ENCODE data around the gene LITAFD.
"Not testable (repeated sequence)": the region's sequence is repeated elsewhere in the genome, so short reads cannot be mapped to it uniquely, and the experiment has no call there.

LITAFD gene

GRCh38 chr16:8894736-8895334, 12.7 kb downstream of the LITAFD start:
- DNase-seq: no peak

GRCh38 chr16:8898660-8899318, 16.6 kb downstream of the LITAFD start:
- DNase-seq: no peak

DNA sequence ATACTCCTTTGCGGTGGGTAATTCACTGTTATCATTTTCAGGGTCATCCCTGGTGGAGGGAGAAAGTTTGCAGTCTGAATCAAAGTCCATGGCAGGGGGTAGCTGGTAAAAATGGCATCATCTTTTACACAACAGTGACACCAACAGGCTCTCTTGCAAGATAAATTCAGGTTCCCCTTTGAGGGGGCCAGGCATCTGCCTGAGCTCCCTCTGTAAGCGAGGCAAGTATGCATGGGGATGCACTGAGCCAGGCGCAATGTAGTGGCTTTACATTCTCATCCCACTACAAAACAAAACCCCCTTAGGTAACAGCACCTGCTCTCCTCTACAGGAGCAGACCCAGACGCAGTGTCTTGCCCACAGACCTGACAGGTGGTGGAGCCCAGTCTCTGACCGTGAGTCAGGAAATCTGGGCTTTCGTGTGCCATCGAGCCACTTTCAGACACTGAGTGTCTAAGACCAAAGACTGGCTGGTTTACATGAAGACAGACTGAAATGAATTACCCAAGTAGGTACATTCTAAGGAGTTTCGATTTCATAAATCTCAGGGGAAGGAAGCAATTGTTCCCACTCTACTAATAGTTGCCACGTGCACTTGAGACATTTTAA, 17.7 kb downstream of the LITAFD start:
- DNase-seq: no peak

DNA sequence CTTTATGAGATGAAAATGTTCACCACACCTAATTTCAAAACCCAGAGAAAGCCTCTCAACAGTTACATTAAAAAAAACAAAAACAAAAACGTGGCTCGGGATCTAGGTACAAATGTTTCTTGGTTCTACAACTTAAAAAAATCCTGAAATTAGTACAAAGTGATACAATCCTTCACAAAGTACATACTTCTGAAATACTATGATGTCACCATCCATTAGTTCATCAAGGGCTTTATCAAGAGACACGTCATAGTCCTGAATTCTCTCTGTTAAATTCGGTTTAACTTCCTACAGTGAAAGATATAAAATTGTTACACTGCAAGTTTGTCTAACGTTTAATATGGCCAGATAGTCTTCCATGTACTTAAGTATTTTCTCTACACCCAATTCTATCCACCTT, 18.2 kb downstream of the LITAFD start:
- no peak for DNase-seq

DNA sequence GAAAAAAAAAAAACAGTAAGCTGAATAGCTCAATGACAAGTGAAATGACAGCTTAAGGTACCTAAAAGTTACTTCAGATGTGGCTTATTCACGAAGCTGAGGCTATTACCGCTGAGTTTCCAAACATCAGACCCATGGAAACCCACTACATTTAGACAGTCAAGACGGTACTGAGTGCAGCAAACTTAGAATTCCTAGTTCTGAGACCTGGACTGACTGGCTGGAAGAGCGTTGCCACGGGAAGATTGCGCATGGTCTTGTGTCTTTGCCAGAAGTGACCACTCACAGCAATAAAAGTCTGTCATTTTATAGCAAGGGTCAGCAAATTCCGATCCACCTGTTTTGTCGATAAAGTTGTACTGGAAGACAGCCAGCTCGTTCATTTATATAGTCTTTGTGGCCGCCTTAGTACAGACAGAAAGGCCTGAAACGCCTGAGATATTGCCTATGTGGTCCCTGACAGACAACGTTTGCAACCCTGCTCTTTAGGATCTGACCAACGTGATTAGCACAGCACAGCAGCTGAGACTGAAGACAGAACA, 19.2 kb downstream of the LITAFD start:
- no peak for DNase-seq

DNA sequence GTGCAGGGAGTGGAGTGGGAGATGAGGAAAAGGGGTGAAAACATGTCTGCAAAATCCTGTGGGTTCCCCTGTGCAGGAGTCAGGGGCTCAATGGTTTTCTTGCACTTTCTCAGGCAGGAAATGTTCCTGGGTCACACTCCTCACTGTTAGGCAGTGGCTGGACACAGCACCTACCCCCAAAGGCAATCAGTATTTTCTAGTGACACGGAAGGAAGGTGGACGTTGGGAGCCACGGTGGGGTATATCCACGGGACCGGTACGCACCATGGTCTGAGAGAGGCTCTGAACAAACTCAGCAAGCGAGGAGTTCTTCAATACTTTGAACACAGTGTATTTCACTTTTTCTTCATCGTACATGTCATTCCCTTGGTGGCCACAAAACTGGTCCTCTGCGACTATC, 20.9 kb downstream of the LITAFD start:
- DNase-seq: no peak

DNA sequence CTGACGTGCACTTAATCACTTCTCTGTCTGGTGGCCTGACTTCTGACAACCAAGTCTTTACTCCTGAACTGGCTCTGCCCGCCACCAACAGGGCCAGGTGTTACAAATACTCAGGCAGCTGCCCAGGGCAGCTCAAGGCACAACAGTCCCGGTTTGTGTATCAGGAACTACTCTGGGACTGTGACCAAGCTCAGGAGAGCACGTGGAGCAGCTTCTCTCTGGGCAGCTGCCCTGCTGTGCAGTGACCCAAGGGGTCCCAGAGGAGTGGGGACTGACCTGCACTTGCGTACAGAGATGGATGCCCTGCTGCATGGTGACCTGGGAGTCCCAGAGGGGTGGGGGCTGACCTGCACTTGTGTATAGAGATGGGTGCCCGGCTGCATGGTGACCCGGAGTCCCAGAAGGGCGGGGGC, 21.9 kb downstream of the LITAFD start:
- DNase-seq: no peak

GRCh38 chr16:8905168-8905762, 23.1 kb downstream of the LITAFD start:
- no peak for DNase-seq

GRCh38 chr16:8905795-8906591, 23.8 kb downstream of the LITAFD start:
- no peak for DNase-seq

- no peak for DNase-seq
Observed at GRCh38 chr16:8907096-8907495, 24.9 kb downstream of the LITAFD start.

DNA sequence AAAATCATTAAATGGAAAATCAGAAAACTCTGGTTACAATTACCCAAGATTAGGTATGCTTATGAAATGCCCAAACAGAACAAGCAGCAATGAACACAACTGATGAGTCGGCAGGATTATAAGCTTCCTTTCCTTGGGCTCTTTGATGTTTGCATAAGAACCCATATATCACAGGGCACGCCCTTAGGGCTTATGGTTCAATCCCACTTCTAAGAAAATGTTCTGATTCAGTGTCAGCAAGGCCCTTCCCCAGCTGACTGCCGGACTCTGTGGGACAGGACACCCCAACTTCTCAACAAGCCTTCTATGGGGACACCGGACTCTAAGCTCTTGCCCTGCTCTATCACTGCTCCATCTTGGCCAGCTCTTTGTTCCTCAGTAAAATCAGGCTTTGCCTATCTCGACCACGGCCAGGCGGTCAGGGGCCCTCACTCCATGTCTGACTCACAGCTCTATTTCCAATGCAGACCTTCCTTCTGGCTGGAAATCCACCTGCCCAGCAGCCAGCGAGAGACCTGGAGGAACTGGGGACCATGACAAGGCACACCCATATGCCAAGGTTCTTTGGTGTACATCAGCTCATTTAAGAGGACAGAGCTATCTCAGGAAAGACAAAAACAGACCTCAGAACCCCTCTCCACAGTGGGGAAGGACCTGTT, 26.8 kb downstream of the LITAFD start:
- DNase-seq: no peak

- DNase-seq: no peak
Observed at GRCh38 chr16:8910811-8911210, 28.7 kb downstream of the LITAFD start.

- DNase-seq: no peak
Observed at GRCh38 chr16:8912793-8913192, 30.6 kb downstream of the LITAFD start.

- no peak for DNase-seq
Observed at GRCh38 chr16:8914098-8914497, 31.9 kb downstream of the LITAFD start.

- DNase-seq: no peak
Observed at GRCh38 chr16:8915722-8916301, 33.7 kb downstream of the LITAFD start.

- DNase-seq: no peak
Observed at GRCh38 chr16:8916541-8917225, 34.5 kb downstream of the LITAFD start.

GRCh38 chr16:8917336-8917735, 35.2 kb downstream of the LITAFD start:
- DNase-seq: not testable (repeated sequence)

DNA sequence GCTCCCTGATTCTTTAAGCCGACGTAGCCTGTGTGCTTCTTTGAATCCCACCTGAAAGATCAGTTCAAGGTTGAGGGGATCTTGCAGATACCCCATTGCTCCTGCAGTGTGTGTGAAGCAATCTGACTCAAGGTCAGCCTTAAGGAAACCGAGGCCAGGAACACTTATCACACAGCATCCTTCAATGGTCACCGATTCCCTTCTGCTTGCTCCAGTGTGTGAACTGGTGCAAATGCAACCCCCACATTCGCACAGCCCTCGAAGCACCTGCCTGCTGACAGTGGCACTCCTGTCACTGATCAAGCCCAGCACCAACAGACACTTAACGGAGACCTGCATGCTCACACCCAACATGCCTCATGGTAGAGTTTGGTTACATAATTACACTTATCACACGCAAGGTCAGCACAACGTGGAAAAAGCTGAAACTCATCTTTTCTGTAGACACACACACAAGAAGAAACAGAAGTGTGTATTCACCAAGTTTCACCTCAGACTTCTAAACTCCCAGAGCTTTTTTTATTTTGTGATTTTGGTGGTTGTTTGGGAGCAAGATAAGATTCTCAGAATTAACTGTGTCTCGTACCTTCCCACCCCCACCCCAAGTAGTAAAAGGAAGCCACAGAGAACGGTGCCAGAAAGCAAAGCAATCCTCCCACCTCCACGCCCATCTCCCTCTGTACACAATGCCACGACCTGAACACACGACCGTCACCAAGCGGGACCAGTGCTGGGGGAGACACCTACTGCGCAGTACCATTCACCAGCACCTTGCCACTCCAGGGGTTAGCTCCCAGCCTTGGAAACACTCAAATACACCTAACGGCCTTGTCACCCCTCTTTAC, 37.2 kb downstream of the LITAFD start:
- no peak for DNase-seq

DNA sequence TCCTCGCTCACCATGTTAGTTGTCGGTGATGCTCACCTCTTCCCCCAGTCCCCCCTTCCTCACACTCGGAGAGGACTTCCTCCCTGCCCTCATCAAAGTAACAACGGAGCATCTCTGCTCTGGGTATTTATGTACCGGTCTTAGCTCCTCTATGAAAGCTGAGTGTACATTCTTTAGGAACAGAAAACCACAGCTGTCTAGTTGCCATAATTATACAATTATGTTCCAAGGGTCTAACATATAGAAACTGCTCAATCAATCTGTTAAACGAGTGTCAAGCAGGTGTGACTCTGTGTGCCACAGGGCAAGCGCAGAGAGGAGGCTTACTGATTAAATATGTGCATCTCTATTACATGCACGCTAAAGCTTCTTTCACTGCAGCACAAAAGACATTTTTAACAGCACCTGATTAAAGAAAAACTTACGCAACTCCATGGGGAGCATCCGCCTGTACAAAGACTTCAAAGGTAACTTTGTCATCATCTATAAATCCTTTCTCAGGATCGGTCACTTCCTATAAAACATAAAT, 37.8 kb downstream of the LITAFD start:
- no peak for DNase-seq
